Mesenteric fat pad (tissue), 1 donor: Measurements from ENCODE around the gene PLOD1. TPM values are rescaled to one million over a fixed set of nuclear protein-coding genes. Genes with fewer than 3 reads are reported as not detected.
"Not testable (repeated sequence)": the region's sequence is repeated elsewhere in the genome, so short reads cannot be mapped to it uniquely, and the experiment has no call there.

Source experiments
- DNase-seq: peaks from one replicate; pipeline ENCODE4 v3.0.0-alpha.2; 2020; ENCODE audit warnings: low spot score
- total RNA-seq: library from RNA; stranded (reverse); fragmentation: NEBNext Ultra II Directional; extraction: Animal tissue kit (Norgen Biotek cat#: 25700); gene quantifications from one replicate; pipeline ENCODE4 v1.2.1, GENCODE V29; 2021
- donor health status: DM: yes; HTN: yes; CAD: no.

PLOD1 gene
- total RNA-seq, 1 donor from 2014 or later: 66.9 TPM

DNA sequence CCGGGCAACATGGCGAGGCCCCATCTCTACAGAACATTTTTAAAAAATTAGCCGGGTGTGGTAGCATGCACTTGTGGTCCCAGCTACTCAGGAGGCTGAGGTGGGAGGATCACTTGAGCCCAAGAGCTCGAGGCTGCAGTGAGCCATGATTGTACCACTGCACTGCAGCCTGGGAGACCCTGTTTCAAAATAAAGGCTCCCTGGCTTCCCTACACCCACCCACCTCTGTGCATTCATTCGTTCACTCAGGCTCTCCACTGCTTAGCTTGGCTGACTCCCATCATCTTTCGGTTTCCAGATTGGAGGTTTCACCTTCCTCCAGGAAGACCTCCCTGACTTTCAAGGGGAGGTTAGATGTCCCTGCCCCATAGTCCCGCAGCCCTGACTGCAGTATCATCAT is 22.5 kb upstream of the PLOD1 start:
- no peak for DNase-seq

DNA sequence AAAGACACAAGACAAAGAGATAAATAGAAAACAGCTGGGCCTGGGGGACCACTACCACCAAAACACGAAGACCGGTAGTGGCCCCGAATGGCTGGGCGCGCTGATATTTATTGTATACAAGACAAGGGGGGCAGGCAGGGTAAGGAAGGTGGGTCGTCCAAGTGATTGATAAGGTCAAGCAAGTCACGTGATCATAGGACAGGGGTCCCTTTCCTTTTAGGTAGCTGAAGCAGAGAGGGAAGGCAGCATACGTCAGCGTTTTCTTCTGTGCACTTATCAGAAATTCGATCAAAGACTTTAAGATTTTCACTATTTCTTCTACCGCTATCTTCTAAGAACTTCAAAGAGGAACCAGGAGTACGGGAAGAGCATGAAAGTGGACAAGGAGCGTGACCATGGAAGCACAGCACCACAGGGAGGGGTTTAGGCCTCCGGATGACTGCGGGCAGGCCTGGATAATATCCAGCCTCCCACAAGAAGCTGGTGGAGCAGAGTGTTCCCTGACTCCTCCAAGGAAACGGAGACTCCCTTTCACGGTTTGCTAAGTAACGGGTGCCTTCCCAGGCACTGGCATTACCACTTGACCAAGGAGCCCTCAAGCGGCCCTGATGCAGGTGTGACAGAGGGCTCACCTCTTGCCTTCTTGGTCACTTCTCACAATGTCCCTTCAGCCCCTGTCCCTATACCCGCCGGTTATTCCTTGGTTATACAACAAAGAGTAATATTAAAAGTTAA is 21.9 kb upstream of the PLOD1 start:
- DNase-seq: not testable (repeated sequence)

DNA sequence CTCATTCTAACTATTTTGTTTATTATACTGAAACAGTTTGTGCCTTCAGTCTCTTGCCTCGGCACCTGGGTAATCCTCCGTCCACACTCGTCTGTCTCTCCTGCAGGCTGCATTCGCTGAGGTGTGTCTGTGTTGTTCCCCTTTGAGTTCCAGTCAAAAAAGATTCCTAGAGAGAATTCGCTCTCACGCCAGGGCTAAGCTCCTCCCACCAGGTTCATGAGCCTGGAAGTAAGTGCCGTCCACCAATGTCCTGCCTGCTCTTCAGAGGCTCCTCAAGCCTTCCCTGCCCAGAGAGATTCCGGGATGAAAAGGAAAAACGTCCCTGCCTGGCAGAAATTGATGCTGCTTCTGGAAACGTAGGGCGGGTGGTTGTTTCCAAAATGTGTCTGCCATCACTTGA is 21.2 kb upstream of the PLOD1 start:
- no peak for DNase-seq

DNA sequence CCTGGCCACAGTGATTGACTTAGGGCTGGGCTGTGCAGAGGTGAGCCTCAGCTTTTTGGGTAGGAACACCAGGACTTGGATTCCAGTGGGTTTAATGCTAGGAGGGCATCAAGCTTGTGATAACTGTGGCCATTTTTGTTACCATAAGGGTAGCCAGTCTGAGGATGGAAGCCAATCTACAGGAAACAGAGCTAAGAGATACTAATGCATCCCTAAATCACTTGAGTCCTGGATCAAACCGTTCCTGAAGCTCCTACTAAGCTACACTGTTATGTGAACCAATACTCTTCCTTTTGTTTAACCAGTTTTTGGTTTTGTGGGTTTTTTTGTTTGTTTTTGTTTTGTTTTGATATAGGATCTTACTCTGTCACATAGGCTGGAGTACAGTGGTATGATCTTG is 20.5 kb upstream of the PLOD1 start:
- DNase-seq: no peak

DNA sequence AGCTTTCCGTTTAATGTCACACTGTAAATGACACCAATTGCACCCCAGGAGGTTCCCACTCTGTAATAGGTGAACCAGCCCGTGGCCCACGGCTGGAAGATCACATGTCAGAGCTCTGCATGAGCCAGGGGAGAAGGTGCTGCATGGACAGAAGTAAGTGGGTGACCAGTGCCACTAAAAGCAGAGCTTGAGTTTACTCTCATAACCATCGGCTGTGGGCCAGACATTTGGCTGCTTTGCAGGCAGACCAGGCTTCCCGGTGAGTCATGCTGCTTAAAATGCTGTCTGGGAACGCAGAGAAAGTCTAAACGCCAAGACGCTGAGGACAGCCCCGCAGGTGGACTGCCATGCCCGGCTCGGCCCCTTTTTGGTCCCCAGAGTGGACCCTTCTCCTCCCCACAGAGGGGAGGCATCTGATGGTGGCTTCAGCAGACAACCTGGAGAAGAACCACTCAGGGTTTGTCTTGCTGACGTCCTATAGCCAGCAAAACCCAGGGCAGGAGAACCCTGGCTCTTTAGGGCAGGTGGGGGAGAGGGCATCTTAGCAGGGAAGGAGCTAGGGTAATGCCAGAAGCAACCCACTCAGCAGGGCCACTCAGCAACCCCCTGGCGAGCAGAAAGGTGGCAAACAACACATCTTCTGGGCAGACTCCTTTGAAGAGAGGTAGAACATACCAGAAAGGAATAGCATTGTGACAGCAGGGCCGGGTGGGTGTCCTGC is 15.6 kb upstream of the PLOD1 start:
- no peak for DNase-seq

DNA sequence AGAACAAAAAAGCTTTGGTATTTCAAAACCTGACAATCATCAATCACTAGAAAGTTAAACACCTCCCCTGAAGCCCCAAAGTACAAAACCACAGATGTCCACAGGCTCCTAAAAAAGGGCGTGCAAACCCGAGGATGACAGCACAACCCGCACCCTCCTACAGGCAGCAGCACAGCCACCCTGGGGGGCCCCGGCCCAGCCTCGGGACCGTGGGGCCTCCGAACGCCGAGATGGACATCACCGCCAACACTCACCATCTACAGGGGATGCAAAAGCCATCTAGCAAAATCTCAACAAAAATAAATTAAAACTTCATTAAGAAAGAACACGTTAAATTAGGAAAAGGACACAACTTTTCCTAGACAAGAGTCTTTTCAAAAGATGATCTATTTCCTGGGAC is 14.9 kb upstream of the PLOD1 start:
- DNase-seq: no peak

DNA sequence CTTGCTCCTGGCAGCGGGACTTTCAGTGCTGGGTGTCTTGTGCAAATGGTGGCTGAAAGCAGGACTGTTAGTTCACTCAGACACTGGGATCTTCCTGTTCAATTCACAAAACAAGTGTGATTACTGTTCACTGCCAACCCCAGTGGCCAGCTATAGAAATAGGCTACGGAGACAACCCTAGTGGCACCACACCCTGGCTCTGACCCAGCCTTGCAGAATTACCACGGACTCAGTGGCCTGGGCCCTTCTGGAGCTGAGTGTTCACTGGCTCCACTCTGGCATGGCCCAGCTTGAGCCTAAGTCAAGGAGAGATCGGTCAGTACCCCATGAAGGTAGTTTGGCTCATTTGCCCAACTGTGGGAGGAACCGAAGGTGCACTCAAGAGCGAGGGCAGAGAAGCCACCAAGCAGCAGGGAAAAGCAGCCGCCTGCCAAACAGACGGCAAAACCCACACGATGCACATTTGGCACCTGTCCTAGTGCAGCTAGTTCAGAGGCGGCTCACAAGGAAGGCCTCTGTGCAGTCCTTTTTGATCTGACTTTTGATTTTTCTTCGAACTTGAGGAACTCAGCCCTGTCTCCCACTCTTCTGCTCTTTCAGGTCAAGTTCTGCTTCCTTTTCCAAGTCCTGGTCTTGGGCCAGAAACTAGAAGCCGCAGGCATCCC is 14.1 kb upstream of the PLOD1 start:
- DNase-seq: no peak

DNA sequence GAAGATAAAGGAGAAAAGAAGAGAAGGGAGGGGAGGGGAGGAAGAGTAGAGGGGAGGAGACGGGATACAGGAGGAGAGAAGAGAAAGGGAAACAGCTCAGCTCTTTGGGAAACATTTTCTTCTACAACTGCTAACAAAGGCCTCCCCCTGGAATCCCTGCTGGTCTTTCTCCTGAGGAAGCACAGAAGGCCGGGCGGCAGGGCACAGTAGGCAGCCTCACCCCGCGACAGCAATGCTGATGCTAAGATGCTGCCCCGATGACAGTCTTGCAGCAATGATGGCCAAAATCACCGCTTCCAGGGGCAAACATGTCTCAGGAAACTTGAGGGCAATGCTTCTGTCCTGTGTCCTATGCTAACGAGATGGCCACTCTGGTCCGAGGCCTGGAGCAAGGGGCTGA is 13.5 kb upstream of the PLOD1 start:
- no peak for DNase-seq

DNA sequence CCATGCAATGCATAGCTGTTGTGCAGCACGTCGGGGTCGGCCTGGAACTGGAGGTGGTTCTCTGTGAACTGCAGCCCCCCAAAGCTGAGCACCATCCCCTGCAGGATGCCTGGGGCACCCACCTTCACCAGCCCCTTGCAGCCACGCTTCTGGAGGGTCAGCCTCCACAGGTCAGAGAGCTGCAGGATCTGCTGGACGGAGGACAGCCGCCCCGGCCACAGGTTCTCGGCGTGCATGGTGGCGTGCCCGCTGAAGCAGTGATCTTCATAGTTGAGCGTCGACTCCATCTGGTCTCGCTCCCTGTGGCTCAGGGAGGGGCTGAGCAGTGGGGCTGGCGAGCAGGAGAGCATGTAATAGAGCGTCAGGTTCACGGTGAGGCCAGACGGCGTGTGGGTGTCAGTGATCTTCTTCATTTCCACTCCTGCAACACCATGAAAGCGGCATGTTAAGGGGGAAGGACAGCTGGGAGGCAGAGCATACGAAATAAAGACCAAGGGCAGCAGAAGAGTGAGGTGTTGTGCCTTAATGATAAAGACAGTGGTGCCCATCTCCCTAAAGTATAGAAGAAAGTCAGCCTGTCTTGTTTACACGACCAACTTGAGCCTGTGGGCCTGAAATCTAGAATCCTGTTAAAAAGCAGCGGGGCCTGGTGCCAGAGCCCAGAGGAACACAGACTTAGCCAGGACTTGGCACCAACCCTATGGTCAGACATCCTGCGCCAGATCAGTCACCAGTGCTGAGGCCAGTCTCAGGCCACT is 11.3 kb upstream of the PLOD1 start:
- no peak for DNase-seq

DNA sequence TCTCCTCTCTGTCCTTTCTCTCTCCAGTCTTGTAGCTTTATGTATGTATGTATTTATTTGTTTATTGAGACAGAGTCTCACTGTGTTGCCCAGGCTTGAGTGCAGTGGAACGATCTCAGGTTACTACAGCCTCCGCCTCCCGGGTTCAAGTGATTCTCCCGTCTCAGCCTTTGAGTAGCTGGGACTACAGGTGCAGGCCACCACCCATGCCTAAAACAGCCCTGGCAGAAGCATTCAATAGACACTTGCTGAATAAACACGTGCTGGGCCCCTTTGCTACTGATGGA is 10.7 kb upstream of the PLOD1 start:
- DNase-seq: no peak

DNA sequence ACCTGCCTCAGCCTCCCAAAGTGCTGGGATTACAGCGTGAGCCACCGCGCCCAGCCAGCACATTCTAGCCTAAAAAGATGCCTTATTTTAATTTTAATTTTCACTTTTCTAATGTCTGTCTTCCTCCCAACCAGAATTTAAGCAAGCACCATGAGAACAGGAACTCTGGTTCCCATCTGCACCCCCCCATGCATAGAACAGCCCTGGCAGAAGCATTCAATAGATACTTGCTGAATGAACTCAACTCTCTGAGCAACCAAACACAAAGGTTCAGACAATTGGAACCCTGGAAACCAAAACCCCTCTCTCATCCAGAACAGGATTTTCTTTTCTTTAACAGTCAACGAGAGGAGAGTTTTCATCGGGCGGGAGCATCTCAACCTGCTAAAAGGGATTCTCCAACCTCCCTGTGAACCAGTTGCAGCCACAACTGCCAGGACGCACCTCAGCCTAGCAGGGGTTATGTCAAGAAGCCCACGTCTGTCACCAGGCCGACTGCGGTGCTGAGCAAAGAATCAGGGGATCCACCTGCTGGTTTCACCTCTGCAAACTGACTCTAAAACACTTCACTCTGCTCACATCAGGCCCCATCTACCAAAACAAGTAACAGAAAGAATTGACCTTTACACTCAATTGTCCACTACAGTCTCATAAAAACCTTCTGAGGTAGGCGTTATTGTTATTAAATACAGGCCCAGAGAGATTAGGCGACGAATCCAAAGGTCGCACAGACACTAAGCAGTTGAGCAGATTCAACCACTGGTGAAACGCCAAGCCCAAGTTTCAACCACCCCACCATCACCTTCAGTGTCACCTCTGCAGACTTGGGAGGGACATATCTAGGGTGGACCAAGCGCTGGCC is 10.0 kb upstream of the PLOD1 start:
- DNase-seq: no peak

DNA sequence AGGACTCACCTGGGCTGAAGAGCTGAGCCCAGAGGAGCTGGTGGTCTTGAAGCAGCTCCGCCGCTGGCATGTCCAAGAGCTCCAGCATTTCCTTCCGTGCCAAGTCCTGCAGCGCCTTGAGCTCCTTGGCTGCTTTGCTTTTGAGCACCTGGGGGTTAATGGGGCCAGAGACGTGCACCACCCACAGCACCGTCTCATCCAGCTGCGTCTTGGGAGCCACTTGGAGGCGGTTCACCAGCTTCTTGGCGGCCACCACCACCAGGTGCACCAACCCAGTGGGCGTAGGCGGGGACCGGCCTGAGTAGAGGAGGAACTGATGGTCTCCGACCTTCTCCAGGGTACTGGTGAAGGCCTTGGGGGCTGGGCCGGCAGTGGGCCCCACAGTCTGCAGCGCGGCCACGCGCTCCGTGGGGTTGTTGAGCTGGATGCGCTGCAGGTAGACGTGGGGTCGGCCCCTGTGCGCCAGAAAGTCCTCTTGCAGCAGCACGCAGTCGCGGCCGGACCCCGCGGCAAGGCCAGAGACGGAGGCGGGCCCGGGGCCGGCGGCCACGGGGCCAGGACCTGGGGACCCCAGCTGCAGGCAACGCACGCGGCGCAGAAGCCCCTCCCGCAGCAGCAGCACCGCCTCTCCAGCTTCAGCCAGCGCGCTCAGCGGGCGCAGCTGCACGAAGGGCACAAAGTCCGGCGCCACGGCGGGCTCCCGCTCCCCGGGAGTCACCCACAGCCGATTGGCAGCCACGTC is 9.2 kb upstream of the PLOD1 start:
- DNase-seq: not testable (repeated sequence)

DNA sequence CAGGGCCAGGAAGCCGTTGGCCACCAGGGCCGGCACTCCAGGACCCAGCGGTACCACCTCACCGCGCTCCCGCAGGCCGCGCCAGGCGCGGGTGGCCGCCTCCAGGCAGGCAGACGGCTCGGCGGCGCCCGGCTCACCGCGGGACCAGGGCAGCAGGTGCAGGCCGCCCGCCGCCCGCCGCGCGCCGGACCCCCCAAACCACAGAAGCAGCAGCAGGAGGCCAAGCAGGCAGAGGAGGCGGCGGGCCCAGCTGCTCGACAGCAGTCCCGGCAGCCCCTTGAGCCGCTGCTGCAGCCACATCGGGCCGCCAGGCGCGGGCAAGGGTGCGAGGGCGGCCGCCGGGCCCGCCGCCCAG is 8.6 kb upstream of the PLOD1 start:
- DNase-seq: no peak

DNA sequence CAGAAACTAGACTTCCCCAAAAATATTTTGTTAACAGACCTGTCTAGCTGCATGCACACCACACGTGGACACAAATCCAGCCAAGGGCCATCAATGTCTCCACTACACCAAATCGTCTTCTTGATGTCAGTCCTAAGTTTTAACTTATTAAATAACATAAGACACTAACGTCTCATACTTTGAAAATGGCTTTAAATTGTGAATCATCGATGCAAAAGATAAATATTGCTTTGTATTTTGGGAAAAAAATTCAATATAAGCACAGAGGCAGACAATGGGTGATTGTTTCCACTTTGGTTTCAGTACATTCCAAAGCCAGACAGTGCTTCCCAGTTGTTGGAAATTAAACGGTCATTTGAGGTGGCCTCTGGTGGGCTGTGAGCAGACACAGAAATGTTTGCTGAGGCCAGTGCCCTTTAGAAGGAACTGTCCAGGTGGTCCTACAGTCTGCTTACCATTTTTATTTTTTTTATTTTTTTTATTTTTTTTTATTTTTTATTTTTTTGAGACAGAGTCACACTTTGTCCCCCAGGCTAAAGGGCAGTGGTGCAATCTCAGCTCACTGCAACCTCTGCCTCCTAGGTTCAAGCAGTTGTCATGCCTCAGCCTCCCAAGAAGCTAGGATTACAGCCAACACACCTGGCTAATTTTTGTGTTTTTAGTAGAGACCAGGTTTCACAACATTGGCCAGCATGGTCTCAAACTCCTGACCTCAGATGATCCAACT is 6.5 kb upstream of the PLOD1 start:
- no peak for DNase-seq

DNA sequence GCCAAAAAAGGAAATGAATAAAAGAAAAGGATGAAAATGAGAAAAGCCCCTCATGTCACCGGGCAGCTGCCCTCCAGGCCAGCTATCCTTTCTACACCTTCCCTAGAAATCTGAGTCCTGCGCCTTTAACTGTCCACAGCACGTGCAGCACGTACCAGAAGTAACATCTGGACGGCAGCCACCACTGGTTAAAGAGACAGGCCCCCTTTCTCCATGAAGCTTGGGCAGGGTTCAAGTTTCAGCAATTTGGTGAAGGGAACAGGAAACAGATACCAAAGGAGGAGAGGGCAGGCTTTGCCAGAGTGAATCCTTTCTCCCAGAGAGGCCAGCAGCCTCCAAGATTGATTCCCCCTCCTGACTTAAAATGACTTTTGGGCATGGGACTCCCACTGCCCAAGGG is 4.7 kb upstream of the PLOD1 start:
- DNase-seq: no peak

DNA sequence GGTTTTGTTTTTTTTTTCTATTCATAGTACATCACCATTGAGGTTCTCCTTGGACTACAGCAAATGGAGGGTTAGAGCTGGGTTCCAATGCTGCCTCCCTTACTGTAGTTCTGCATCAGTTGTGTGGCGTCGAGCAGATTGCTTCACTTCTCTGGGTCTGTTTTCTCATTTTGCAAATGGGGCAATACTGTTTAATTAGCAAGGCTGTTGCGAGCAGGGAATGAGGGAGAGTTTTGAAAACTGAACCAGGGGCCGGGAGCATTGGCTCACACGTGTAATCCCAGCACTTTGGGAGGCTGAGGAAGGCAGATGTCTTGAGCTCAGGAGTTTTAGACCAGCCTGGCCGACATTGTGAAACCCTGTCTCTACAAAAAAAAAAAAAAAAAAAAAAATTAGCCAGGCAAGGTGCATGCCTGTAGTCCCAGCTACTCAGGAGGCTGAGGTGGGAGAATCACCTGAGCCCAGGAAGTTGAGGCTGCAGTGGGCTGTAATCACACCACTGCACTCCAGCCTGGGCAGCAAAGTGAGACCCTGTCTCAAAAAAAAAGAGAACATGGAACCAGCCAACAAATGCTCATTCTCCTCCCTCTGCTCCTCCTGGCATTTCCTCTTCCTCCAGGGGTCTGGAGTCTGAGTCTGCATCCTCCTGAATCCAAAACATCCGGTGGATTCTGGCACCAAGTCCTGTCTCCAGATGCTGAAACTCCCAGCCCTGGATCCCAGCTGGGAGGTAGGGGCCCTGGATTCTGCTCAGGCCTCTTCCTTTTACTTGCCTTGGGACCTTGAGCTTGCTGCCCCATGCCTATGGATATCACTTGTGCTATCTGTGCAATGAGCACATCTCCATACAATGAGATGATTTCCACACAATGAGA is 3.7 kb upstream of the PLOD1 start:
- no peak for DNase-seq

DNA sequence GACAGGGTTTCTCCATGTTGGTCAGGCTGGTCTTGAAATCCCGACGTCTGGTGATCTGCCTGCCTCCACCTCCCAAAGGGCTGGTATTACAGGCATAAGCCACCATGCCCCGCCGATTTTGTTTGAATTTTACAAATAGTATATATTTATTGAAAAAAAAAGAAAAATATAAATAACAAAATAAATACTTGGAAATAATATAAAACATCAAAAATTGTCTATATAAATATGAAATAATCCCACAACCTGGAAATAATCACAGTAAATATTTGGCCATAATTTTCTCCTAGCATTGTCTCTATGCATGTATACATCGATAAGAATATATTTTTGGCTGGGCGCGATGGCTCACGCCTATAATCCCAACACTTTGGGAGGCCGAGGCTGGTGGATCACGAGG is 2.7 kb upstream of the PLOD1 start:
- DNase-seq: no peak

DNA sequence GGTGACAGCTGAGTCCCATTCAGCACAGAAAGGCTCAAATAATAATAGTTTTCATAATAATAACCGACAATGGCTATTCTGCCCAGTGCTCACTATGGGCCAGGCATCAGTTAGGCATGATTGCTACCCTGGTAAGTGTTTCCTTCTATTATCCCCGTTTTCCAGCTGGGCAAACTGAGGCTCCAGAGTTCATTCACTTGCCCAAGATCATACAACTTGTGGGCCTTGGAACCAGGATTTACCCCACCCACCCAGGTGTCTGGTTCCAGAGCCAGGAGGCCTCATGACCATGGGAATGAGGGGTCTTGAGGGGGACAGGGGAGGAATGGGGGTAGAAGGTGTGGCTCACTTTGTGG is 518 bp downstream of the PLOD1 start:
- DNase-seq: no peak

DNA sequence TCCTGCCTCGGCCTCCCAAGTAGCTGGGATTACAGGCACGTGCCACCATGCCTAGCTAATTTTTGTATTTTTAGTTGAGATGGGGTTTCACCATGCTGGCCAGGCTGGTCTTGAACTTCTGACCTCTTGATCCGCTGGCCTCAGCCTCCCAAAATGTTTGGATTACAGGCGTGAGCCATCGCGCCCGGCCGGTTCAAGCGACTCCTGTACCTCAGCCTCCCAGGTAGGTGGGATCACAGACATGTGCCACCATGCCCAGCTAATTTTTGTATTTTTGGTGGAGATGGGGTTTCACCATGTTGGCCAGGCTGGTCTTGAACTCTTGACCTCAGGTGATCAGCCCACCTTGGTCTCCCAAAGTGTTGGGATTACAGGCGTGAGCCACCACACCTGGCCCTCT is 1.2 kb downstream of the PLOD1 start:
- not testable (repeated sequence) for DNase-seq
